SK-N-SH (cell line): ENCODE data around the gene ROS1. TPM values are rescaled to one million over a fixed set of nuclear protein-coding genes. Genes with fewer than 3 reads are reported as not detected.
A peak's percentile ranks its signal among the peaks of the same experiment; 100 is the strongest.

ENCODE experiments used
- CTCF ChIA-PET: fragments of 300-600, 350-600 bp; formaldehyde crosslinking; extraction: SDS; loops from one replicate; lab custom pipeline; 2021; lab: Yijun Ruan, JAX
- POLR2A ChIA-PET: fragments of 350-600 bp; sonication (Branson Sonifier 250); formaldehyde crosslinking; extraction: SDS; loops from one replicate; lab custom pipeline; 2020; ENCODE audit warnings: antibody characterized with exemption, inconsistent platforms; lab: Yijun Ruan, JAX
- DNase-seq: peaks from one replicate; pipeline ENCODE4 v3.0.0; 2012
- H2AFZ ChIP-seq: fragments of 200-600 bp; sonication (generic); 2 replicates; pipeline ENCODE4 v1.8.1; 2016; ENCODE audit warnings: antibody characterized with exemption, mild to moderate bottlenecking, low read depth
- H3F3A ChIP-seq: fragments of 200-600 bp; sonication (generic); replicated peaks from 2 replicates; pipeline ENCODE3; 2016; ENCODE audit warnings: antibody characterized with exemption, mild to moderate bottlenecking; ENCODE audit not compliant: insufficient read depth
- H3K27ac ChIP-seq, 2 experiments: fragments of 200-500 bp in 1 of 2; fragments of 200-600 bp in 1 of 2; sonication (Bioruptor generic) in 1 of 2; sonication (generic), shearing (Covaris generic) in 1 of 2; 2 replicates each; pipeline versions ENCODE4 v1.5.1 to v1.6.1; 2014 to 2016; ENCODE audit warnings: low read depth in 2 of 2, inconsistent platforms in 1 of 2, low read length in 1 of 2, mild to moderate bottlenecking in 1 of 2, mixed read lengths in 1 of 2
- H3K27me3 ChIP-seq: fragments of 200-600 bp; sonication (generic), shearing (Covaris generic); 2 replicates; pipeline ENCODE4 v1.6.1; 2016; ENCODE audit warnings: mixed run types; ENCODE audit not compliant: insufficient read depth
- H3K36me3 ChIP-seq, 2 experiments: fragments of 200-500 bp in 1 of 2; fragments of 200-600 bp in 1 of 2; sonication (Bioruptor generic) in 1 of 2; sonication (generic) in 1 of 2; replicated peaks in 1 of 2; 2 replicates each; pipeline versions ENCODE3 to v1.5.1; 2014 to 2016; ENCODE audit warnings: low read length in 1 of 2, mild to moderate bottlenecking in 1 of 2; ENCODE audit not compliant: insufficient read depth in 2 of 2, control insufficient read depth in 1 of 2
- H3K4me1 ChIP-seq, 2 experiments: fragments of 200-500 bp in 1 of 2; fragments of 200-600 bp in 1 of 2; sonication (Bioruptor generic) in 1 of 2; sonication (generic), shearing (Covaris generic) in 1 of 2; 2 replicates each; pipeline versions ENCODE4 v1.5.1 to v1.6.1; 2014 to 2016; ENCODE audit warnings: low read depth in 1 of 2, low read length in 1 of 2, mixed run types in 1 of 2; ENCODE audit not compliant: insufficient read depth in 2 of 2, control insufficient read depth in 1 of 2
- H3K4me2 ChIP-seq: fragments of 200-600 bp; sonication (generic), shearing (Covaris generic); 2 replicates; pipeline ENCODE4 v1.6.1; 2017; ENCODE audit warnings: mixed run types
- H3K4me3 ChIP-seq, 2 experiments: fragments of 200-500 bp in 1 of 2; fragments of 200-600 bp in 1 of 2; sonication (Bioruptor generic) in 1 of 2; sonication (generic), shearing (Covaris generic) in 1 of 2; 2 replicates each; pipeline versions ENCODE4 v1.5.1 to v1.8.1; 2014 to 2016; ENCODE audit warnings: low read depth in 2 of 2, inconsistent platforms in 1 of 2, low read length in 1 of 2, mild to moderate bottlenecking in 1 of 2, mixed read lengths in 1 of 2, moderate library complexity in 1 of 2
- H3K79me2 ChIP-seq: fragments of 200-600 bp; sonication (generic); 2 replicates; pipeline ENCODE4 v1.8.1; 2017; ENCODE audit warnings: mild to moderate bottlenecking; ENCODE audit not compliant: insufficient read depth
- H3K9ac ChIP-seq: fragments of 200-600 bp; sonication (generic); 2 replicates; pipeline ENCODE4 v1.6.1; 2017; ENCODE audit warnings: mixed run types
- H3K9me2 ChIP-seq: fragments of 200-600 bp; sonication (generic); 2 replicates; pipeline ENCODE4 v1.6.1; 2017; ENCODE audit warnings: mixed run types
- H3K9me3 ChIP-seq: fragments of 200-600 bp; sonication (generic); 2 replicates; pipeline ENCODE4 v1.6.1; 2017; ENCODE audit warnings: mixed run types, mild to moderate bottlenecking, moderate library complexity
- H4K20me1 ChIP-seq: fragments of 200-600 bp; sonication (generic); 2 replicates; pipeline ENCODE4 v1.6.1; 2017; ENCODE audit warnings: mild to moderate bottlenecking, mixed run types; ENCODE audit not compliant: insufficient read depth
- CHD2 ChIP-seq: fragments of 150-350 bp; IDR thresholded peaks from 2 replicates; pipeline ENCODE4 v1.6.1; 2018; ENCODE audit warnings: low read length; ENCODE audit not compliant: partially characterized antibody
- ELF1 ChIP-seq: IDR thresholded peaks from 2 replicates; pipeline ENCODE4 v1.4.0; 2012
- EZH2phosphoT487 ChIP-seq: fragments of 200-600 bp; sonication (generic); IDR thresholded peaks from 2 replicates; pipeline ENCODE4 v1.6.1; 2017; ENCODE audit warnings: low read depth, mixed run types, mild to moderate bottlenecking, antibody characterized with exemption, moderate library complexity, borderline replicate concordance
- FOXJ3 ChIP-seq: sonication (generic); formaldehyde crosslinking; IDR thresholded peaks from 2 replicates; pipeline ENCODE4 v1.5.1; 2020; ENCODE audit warnings: mild to moderate bottlenecking, missing genetic modification reagents
- FOXM1 ChIP-seq: IDR thresholded peaks from 2 replicates; pipeline ENCODE4 v1.4.0; 2012; ENCODE audit warnings: low read depth, mild to moderate bottlenecking
- GABPA ChIP-seq: IDR thresholded peaks from 2 replicates; pipeline ENCODE4 v1.4.0; 2012; ENCODE audit warnings: low read depth, mild to moderate bottlenecking
- GATA2 ChIP-seq: sonication (generic); formaldehyde crosslinking; IDR thresholded peaks from 2 replicates; pipeline ENCODE4 v1.5.0; 2020; ENCODE audit warnings: mild to moderate bottlenecking, missing genetic modification reagents
- MXI1 ChIP-seq: IDR thresholded peaks from 2 replicates; pipeline ENCODE4 v1.6.1; 2012; ENCODE audit warnings: mild to moderate bottlenecking, low read depth, low read length, improper control_type of control experiment
- NRF1 ChIP-seq: IDR thresholded peaks from 2 replicates; pipeline ENCODE4 v1.6.1; 2012; ENCODE audit warnings: low read depth, mild to moderate bottlenecking, low read length
- RAD21 ChIP-seq: IDR thresholded peaks from 2 replicates; pipeline ENCODE4 v1.6.1; 2012; ENCODE audit warnings: mild to moderate bottlenecking, low read length
- RCOR1 ChIP-seq: fragments of 150-350 bp; IDR thresholded peaks from 2 replicates; pipeline ENCODE4 v1.6.1; 2017; ENCODE audit warnings: antibody characterized with exemption, low read length
- RFX5 ChIP-seq: IDR thresholded peaks from 2 replicates; pipeline ENCODE4 v1.6.1; 2012; ENCODE audit warnings: mild to moderate bottlenecking, improper control_type of control experiment, low read length
- SIN3A ChIP-seq: IDR thresholded peaks from 2 replicates; pipeline ENCODE4 v1.6.1; 2012; ENCODE audit warnings: low read depth, mild to moderate bottlenecking, low read length, moderate library complexity, borderline replicate concordance
- TAF1 ChIP-seq: IDR thresholded peaks from 2 replicates; pipeline ENCODE4 v1.6.1; 2012; ENCODE audit warnings: low read depth, mild to moderate bottlenecking, low read length, moderate library complexity, borderline replicate concordance
- WGBS: methylation state at CpG from one replicate; pipeline ENCODE4 v1.1.6; 2017; ENCODE audit warnings: low lambda C conversion rate; 5-methylcytosine and 5-hydroxymethylcytosine counted together
- polyA plus RNA-seq, 3 experiments: library from polyadenylated mRNA; depleted of rRNA; stranded (reverse); fragments of >200 nt; gene quantifications; 2 replicates each; pipeline ENCODE4 v1.2.3, GENCODE V29; 2012
- TF ChIP-seq, protein P1 (sequence below): IDR thresholded peaks from 2 replicates; pipeline ENCODE4; 2012
- TF ChIP-seq, protein P2 (sequence below): fragments of 150-350 bp; IDR thresholded peaks from 2 replicates; pipeline ENCODE4 v1.6.1; 2016; ENCODE audit warnings: mild to moderate bottlenecking, low read depth, low read length
- TF ChIP-seq, protein P3 (sequence below): IDR thresholded peaks from 2 replicates; pipeline ENCODE4 v1.4.0; 2012; ENCODE audit warnings: low read depth, borderline replicate concordance
- TF ChIP-seq, protein P4 (sequence below): IDR thresholded peaks from 2 replicates; pipeline ENCODE4 v1.6.1; 2012; ENCODE audit warnings: mild to moderate bottlenecking, low read depth, low read length, moderate library complexity
- TF ChIP-seq, protein P5 (sequence below): IDR thresholded peaks from 2 replicates; pipeline ENCODE4 v1.4.0; 2012; ENCODE audit warnings: low read depth

Gene ROS1
- polyA plus RNA-seq, 1 of the 3 experiments (the other 2 are of a cell fraction) = 1.8 TPM

DNA sequence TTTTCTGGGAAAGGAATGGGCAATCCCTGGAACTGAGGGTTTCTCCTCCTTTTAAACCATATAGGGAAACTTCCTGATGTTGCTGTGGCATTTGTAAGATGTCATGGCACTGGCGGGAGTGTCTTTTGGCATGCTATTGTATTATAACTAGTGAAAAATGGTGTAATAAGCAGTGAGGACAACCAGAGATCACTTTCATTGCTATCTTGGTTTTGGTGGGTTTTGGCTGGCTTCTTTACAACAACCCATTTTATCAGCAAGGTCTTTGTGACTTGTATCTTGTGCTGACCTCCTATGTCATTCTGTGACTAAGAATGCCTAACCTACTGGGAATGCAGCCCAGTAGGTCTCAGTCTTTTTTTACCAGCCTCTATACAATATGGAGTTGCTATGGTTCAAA lies 47.7 kb upstream of the ROS1 start:
- CTCF ChIA-PET = no interaction called here

More for the DNA sequence above, 47.7 kb upstream of the ROS1 start:
- no peaks in the 10 kb centered on the region for H4K20me1 ChIP-seq
- H3K4me1 ChIP-seq = no peaks in the 10 kb centered on the region
- no peaks in the 10 kb centered on the region for H3K9me3 ChIP-seq
- H3K4me2 ChIP-seq = peak overlapping the region; percentile 12; the same call in 1 of the 2 replicates
- peak overlapping the region; percentile 57 for H2AFZ ChIP-seq
- H3K27ac ChIP-seq = no peak overlapping the region
- no peak overlapping the region for H3K4me3 ChIP-seq
- DNase-seq = no peak
- H3K9me2 ChIP-seq = no peaks in the 10 kb centered on the region
- POLR2A ChIA-PET = no interaction called here
- no peaks in the 10 kb centered on the region for H3F3A ChIP-seq
- H3K9ac ChIP-seq = no peak overlapping the region
- H3K36me3 ChIP-seq = no peaks in the 10 kb centered on the region
- H3K79me2 ChIP-seq = no peaks in the 10 kb centered on the region
- TF ChIP-seq, protein P1, sequence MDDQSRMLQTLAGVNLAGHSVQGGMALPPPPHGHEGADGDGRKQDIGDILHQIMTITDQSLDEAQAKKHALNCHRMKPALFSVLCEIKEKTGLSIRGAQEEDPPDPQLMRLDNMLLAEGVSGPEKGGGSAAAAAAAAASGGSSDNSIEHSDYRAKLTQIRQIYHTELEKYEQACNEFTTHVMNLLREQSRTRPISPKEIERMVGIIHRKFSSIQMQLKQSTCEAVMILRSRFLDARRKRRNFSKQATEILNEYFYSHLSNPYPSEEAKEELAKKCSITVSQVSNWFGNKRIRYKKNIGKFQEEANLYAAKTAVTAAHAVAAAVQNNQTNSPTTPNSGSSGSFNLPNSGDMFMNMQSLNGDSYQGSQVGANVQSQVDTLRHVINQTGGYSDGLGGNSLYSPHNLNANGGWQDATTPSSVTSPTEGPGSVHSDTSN = no peak
- TF ChIP-seq RFX5 (no peak), NRF1 (no peak), FOXJ3 (CRISPR knock-in tag) (no peak), MXI1 (no peak), EZH2phosphoT487 (no peak), GATA2 (CRISPR knock-in tag) (no peak), GABPA (no peak), FOXM1 (no peak), SIN3A (no peak), ELF1 (no peak), RAD21 (no peak), TAF1 (no peak), RCOR1 (no peak), CHD2 (no peak)
- TF ChIP-seq, protein P2, sequence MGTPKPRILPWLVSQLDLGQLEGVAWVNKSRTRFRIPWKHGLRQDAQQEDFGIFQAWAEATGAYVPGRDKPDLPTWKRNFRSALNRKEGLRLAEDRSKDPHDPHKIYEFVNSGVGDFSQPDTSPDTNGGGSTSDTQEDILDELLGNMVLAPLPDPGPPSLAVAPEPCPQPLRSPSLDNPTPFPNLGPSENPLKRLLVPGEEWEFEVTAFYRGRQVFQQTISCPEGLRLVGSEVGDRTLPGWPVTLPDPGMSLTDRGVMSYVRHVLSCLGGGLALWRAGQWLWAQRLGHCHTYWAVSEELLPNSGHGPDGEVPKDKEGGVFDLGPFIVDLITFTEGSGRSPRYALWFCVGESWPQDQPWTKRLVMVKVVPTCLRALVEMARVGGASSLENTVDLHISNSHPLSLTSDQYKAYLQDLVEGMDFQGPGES = no peak
- TF ChIP-seq, protein P3, sequence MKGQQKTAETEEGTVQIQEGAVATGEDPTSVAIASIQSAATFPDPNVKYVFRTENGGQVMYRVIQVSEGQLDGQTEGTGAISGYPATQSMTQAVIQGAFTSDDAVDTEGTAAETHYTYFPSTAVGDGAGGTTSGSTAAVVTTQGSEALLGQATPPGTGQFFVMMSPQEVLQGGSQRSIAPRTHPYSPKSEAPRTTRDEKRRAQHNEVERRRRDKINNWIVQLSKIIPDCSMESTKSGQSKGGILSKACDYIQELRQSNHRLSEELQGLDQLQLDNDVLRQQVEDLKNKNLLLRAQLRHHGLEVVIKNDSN = no peak
- TF ChIP-seq, protein P4, sequence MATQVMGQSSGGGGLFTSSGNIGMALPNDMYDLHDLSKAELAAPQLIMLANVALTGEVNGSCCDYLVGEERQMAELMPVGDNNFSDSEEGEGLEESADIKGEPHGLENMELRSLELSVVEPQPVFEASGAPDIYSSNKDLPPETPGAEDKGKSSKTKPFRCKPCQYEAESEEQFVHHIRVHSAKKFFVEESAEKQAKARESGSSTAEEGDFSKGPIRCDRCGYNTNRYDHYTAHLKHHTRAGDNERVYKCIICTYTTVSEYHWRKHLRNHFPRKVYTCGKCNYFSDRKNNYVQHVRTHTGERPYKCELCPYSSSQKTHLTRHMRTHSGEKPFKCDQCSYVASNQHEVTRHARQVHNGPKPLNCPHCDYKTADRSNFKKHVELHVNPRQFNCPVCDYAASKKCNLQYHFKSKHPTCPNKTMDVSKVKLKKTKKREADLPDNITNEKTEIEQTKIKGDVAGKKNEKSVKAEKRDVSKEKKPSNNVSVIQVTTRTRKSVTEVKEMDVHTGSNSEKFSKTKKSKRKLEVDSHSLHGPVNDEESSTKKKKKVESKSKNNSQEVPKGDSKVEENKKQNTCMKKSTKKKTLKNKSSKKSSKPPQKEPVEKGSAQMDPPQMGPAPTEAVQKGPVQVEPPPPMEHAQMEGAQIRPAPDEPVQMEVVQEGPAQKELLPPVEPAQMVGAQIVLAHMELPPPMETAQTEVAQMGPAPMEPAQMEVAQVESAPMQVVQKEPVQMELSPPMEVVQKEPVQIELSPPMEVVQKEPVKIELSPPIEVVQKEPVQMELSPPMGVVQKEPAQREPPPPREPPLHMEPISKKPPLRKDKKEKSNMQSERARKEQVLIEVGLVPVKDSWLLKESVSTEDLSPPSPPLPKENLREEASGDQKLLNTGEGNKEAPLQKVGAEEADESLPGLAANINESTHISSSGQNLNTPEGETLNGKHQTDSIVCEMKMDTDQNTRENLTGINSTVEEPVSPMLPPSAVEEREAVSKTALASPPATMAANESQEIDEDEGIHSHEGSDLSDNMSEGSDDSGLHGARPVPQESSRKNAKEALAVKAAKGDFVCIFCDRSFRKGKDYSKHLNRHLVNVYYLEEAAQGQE = no peak
- TF ChIP-seq, protein P5, sequence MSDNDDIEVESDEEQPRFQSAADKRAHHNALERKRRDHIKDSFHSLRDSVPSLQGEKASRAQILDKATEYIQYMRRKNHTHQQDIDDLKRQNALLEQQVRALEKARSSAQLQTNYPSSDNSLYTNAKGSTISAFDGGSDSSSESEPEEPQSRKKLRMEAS = no peak
- no peaks in the 10 kb centered on the region for H3K27me3 ChIP-seq
- WGBS = 75% methylated on average over 1 of the region's 1 CpG
